Femur (tissue), 1 donor: Measurements from ENCODE around the gene ZNF362.

Source experiments
- DNase-seq: peaks from one replicate; pipeline ENCODE4 v3.0.0-alpha.2; 2017

Gene ZNF362

DNA sequence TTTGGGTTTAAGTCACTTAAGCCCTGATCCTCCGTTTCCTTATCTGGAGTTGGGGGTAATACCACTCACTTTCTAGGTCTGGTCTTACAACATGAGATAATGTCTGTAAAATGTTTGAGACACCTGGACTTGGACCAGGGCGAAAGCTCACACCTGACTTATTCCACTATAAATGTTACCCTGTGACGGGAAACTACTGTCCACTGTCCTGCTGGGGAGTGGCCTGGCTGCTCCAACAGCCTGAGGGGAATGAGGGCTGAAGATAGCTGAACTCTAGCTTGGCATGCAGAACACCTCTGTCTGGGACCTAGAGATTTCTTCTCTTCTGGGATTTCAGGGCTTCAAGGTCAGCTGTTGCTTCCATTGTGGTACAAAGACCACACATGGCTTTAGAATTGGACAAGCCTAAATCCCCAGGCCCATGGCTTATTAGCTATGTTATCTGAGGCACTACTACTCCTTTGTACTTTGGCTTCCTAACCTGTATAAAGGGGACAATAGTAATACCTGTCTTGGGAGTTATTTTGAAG lies 74.1 kb downstream of the ZNF362 start:
- no peak for DNase-seq

DNA sequence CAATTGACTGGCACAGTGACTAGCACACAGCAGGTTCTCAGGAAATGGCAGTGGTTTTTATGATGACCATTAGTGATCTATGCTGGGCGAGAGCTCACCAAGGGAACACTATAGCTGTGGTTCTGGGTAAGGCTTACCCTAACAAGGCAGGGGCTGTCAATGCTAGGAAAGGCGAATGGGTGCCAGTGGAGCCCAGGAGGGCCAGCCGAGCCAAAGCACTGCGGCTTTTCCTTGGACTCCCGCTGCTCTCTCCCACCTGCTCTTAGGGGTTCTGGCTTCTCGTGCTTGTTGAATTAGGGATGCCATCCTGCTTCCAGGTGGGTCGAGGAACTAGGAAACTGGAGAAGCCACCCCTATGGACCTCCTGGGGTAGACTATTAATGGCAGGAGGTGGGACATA lies 74.6 kb downstream of the ZNF362 start:
- DNase-seq, result no peak

DNA sequence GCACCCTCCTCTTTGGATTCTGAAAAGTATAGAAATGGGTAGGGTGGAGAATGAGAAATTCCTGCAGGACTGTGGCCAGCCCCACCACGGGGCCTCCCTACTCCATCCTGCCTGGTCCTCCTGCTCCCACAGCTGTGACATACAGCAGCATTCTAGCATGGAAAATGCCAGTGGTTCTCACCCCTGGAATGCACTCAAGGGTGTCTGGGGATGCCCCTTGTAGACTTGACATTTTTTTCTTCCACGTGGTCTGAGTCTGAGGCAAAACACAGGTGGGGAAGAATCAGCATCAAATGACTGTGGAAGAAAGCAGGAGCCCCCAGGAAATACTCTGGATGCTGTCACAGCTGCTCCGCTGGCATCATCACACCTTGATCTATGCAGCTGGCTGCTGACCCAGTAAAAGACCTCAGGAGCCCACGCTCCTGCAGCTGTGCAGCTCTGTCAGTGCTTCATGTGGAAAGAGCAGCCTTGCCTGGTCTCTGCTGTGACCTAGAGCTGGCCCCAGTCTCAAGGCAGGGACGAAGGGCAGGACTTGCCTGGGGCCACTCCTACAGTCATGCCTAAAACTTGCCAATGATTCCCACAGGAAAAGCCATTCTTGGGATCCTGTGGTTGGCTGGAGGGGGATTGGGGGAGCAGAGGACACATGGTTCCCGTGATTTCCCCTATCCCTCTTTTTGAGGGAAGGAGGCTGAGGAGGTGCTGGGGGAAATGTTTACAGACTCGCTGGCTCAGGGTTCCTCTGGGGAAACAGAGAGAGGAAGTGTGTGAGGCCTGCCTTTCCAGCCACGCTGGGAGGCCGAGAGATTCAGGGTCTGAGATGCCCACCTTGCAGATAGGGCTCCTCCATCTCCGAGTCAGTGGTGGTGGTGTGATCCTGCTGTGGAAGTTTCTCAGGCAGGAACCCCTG lies 75.4 kb downstream of the ZNF362 start:
- DNase-seq, result no peak

DNA sequence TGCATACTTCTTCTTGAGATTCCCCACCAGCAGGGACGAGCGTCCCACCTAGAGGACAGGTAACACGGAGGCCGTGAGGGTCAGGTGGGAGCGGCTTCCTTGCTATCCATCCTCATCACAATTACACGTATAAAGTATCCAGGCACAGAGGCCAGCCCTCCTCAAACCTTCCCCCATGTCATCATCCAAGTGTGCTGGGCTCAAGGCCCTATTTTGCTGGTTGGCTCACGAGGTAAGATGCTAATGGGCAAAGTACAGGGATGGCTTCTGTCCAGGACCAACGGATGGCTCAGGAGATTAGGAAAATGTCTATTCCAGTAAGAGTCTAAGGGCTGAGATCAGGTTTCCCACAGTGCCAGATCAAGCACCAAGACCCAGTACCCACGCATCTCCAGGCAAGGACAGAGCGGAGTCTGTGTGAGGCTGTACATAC lies 76.1 kb downstream of the ZNF362 start:
- no peak for DNase-seq

DNA sequence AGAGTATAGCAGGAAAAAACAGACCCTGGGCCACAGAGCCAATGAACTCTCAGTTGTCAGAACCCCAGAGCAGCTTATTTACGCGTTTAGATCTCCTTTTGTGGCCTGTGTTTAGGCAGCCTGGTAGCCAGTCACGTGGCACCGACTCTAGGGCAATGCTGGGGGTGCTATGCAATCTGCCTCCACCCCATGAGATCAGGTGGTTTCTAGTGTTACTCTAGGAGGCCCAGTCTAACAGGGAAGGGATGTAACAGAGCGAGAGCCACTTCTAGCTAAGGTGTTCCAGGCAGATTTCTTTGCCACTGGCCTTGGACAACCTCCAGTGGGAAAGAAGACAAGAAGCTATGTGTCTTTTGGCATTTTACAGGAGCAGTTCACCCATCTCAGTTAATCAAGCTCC lies 76.6 kb downstream of the ZNF362 start:
- no peak for DNase-seq

DNA sequence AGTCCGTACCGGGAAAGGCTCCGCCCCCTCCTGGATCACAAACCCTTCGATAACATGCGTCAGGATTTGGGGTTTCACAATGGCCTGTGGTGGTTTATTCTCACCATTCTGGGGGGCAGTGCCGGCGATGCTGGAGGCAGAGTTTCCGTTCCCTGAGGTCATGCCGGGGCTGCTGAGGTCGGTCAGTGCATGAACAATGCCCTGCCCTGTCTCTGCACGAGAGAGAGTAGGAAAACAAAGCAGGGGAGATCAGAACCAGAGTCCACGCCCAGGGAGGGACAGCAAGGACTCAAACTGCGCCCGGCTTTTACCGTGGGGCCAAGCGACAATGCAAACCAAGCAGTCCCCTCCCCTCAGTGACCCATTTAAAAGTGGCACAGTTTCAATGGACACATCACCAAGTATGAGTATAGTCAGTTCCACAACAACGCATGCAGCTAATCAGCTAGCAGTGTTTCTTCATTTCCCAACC lies 77.8 kb downstream of the ZNF362 start:
- DNase-seq, result no peak

DNA sequence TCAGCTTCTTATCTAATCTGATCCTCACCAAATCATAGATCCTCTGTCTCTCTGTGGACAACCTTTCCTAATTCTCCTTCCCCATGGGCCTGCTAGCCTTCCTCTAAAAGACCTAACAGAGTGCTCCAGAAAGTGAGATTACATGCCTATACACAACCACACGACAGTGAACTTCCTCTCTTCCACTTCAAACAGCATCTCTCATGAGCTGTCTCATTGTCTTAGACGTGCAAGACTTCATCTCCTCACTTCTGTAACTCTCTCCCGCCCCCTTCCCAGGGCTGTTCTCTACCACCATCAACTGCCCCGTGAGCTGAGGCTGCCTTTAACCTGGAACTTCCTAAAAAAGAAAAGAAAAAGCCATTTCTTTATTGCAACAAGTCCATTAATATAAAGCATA lies 78.7 kb downstream of the ZNF362 start:
- DNase-seq, result no peak

DNA sequence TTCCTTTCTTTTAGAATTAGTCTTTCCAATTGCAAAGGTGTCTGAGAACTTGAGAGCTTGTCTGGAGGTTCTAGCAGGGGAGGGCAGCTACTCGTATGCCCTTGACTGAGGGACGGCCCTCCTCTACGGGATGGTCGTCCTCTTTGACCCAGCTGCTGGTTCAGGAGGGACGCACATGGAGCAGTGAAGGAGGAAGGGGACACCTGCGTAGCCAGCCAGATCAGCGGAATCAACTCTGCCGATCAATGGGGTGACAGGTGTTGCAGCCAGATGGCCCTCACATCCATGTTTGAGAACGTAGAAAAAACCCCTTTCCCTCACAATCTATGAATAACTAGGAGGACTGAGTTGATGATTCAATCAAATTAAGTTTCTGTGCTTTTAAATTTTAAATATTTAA lies 80.3 kb downstream of the ZNF362 start:
- no peak for DNase-seq

DNA sequence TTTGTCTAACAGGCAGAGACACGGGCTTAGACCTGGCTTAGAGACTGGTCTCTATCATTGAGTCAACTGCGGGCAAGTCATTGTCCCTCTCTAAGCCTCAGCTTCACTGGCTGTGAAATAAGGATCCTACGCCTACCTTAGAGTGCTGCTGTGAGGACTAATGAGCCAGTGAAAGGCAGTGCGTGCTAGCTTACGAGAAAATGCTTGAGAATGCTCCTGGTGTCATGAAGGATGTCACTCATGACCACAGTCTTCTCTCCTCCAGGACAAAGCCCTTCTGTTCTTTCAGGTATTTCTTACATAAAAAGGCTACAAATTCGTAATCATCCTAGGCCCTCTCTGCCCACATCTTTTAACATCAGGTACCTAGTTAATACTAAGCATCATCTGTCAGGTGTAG lies 81.1 kb downstream of the ZNF362 start:
- DNase-seq, result no peak

DNA sequence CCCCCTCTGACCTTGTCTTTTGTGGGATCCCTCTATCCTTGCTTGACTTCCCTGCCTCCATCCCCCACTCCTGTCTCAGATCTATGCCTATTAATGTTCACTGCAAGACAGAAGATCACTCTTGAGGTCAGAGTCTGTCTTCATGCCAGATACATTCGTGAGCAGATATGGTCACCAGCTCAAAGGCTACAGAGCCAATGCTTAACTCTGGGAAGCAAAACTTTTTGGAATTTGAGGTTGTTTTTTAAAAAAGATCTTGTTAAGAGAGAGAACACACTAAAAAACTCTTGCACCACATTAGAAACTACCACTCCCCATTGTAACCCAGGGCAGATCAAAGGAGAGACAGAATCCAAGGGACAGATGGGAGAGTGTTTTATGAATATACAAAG lies 81.8 kb downstream of the ZNF362 start:
- DNase-seq, result no peak

DNA sequence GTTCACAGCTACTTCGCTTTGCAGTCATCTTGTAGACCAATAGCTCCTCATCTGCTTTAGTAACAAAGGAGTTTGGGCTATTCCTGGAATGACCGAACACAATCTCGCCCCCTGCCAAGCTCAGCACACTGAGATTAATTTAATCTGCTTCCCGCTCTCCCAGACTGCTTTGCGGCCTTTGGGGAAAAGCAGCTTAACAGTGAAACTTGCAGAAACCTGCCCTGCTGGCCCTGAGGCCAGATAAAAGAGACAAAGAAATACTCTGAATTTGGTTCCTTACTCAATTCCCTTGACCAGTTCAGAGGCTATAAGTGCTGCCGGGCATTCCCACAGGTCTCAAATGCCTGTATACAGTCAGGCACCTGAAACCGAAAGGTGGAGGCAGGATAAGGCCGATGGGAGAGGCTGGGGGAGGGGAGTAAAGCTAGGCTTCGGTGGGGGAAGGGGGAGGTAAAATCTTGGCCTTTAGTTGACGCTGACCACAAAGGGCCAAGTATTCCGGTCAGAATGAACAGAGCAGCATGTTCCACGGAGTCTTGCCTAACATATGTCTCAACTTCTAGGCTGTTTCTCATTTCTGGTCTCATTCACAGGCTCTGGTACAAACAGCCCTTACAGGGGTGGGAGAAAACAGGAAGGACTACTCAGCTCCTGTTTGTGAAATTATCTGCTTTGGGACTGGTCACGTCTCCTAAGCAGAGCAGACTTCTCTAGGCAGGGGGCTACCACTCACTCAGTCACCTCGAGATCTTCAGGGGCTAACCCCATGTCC lies 82.3 kb downstream of the ZNF362 start:
- DNase-seq, result peak; percentile 50

DNA sequence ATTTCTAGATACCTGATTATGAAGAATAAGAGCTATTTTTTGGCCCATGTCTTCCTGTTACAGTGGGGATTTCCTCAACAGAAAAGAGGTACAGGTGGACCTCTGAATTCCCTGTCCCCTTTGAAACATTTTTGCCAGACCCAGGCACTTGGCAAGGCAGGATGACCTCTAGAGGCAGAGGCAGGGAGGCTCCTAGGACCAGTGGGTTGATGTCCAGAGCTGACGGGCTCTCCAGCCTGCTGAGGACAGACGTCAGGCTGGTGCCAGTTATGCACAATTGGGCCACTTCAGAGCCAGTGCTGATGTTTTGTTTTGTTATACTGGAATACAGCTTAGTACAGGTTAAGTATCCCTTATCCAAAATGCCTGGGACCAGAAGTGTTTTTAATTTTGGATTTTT lies 83.1 kb downstream of the ZNF362 start:
- no peak for DNase-seq

DNA sequence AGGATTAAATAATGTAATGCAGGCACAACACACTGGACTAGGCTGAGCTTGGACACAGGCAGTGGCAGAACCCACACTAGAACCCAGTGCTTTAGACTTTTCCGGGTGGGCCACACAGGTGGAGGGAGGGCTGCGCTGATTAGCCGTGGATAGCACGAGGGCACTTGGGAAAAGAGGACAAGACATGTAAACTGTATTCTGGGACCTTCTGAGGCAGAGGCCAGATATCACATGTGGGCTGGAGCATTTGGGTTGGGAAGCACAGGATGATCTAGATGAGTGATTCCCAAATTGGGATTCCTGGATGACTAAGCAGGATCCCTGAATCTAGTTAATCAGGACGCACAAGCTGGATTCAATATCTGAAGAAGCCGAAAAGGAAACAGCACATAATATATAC lies 84.9 kb downstream of the ZNF362 start:
- no peak for DNase-seq

DNA sequence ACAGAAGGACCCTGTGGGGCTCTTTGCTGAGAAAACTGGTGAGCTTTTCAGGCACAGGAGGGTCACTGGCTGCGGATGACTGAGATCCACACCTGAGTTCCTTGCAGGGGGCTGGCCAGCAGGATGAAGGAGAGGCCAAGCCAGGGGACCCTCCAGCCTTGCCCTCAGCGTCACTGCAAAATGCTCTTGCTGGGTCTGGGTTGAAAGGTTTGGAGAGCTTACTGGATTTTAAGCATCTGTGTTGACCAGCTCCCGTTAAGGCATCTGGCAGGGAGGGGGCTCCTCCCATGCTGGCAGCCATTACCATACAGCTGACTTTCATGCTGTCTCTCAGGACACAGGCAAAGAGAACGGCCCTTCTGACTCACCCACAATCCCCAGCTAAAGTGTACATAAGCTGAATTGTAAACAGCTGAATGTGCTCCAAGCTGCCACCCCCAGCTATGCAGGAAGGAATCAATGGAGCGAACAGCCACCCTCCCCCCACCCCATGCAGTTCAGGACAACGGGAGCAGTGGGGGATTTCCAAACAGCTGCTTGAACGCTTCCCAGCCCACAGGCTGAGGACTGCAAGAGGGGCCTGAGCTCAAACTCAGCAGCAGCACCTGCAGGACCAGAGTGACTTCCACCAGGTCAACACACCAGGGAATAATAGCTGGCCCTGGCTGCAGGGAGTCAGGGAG lies 85.9 kb downstream of the ZNF362 start:
- peak; percentile 87 for DNase-seq

DNA sequence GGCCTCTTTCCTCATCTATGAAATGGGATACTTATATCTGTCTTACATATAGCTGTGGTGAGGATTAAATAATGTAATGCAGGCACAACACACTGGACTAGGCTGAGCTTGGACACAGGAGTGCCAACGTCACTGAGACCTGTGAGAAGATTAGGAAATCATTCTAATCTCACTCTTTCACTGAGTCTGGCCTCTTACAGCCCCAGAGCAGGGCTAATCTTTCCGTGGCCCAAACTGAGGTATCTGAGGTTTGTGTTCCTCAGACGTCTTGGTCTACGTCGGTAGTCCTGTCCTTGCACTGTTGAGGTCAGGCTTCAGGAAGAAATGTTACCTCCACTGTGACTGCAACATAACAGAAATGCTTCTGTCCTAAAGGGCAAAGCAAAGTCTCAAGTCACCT lies 87.2 kb downstream of the ZNF362 start:
- no peak for DNase-seq

DNA sequence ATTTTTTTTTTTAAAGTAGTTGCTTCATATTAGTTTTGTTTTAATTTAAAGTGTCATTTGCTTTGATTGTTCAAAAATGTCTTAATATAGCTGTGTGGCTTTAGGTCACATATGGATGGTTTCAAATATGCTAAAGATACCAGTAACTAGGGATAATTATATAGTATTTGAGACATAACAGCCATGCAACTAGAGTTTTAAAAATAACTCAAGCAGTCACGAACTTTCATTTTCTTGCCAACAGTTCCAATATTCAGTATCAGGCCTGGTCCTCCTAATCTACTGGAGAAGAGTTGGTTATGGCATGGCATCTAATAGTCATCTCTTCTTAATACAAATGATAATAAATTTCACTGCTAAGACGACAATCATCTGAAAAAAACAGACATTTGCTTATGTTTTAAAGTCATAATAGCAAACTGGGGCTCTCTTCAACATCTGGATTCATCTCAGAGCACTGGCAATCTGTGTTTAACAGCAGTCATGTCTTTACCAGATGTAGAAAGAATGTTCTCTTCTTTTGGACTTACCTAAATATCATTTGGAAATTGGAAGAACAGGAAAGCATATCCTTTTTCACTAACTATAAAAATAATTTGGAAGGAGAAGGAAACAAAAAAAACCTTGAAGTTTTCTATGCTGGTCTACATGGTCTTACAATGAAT lies 88.7 kb downstream of the ZNF362 start:
- no peak for DNase-seq

DNA sequence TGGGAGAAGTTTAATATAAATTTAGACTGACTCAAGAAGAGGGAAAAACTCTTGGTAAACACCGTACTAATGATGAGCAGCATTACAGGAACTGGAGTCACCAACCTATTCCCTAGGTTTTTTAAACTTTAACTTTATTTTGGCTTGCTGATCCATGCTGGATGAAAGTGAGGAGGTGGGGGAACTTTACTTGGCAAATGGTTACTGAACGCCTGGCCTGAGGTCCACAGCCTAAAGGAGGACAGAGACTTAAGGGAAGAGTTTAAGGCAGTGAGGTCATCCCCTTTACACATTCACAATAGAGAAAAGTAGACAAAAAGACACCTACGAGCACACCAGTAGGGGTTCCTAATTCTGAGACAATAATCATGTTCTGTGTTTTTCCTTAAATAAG lies 90.2 kb downstream of the ZNF362 start:
- no peak for DNase-seq

DNA sequence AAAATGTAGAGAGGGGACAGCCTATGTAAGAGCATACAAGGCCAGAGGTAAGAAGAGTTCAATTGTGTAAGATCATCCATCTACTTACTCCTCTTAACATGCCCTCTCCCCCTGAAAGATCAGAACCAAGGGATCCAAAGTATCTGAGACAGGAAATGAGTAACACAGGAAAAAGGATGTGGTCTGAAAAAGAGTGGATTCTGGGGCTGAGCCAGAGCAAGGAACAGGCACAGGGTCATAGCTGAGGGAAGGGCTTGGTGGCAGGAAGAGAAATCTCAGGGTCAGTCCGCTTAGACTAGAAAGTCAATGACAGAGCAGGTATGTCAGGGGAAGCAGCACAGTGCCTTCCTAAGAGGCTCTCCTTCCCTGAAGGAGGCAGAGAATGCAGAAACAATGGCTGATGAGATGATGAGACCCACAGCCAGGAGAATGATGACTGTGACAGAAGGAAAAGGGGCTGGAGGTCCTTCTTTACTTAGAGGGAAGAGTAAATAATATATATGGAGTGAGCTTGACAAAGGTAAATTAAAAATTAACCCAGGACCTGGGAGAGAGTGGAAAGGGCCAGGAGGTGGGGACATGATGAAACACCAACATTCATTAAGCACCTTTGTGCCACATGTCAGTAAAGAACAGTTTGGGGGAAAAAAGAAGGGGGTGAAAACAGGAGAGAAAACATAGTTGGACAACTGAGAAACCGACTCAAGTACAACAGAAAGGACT lies 90.8 kb downstream of the ZNF362 start:
- peak; percentile 63 for DNase-seq

DNA sequence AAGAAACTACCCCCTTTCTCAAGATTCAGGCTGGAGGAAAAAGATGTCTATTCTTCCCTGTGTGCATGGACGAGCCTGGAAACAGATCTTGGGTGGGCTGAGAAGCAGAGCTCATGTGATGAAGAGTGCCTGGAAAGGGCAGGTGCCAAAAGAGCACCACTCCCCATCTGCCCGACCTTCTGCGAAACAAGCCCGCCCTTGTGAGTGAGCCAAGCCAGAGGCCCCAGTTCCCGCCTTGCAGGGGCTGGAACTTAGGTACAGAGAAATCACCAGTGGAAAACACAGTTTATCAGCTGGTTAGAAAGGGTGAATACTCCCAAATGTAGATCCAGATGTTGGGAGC lies 91.3 kb downstream of the ZNF362 start:
- peak; percentile 78 for DNase-seq

DNA sequence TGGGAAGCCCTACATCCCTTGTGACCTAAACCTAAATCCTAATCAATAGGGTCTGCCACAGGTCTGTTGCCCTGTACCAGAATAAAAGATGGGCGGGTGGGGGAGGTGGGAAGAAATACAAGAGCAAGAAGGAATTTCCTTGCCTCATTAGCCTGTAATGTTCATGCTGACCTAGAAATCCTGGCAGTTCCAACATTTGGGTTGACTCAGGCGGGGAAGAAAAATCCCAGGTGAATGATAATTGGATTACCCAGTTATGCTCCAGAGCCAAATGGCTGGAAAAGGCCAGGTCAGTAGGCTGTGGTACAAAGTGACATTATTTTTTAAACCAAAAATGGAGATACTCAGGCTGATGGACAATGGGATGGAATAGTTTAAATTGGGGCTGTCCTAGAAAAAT lies 91.9 kb downstream of the ZNF362 start:
- DNase-seq, result no peak

DNA sequence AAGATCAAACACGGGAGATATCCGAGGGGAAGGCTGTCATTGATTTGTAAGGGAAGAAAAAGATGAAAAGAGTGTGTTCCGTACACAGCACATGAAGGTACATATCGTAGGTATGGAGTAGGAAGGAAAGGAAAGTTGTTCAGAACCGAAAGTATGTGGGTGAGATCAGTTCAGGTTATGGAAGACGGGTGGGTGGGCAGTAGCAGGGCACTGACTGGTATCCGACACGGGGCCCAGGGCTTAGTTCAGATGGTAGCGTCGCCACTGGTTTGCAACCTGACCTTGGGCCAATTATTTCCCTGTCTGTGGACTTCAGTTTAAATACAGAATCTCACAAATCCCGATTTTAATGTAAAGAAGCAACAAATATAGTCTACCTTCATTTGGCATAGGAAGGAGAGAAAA lies 92.4 kb downstream of the ZNF362 start:
- DNase-seq, result no peak
